Fibroblast of upper back skin (primary cell): ENCODE data around the gene NLRP12.
A peak's percentile ranks its signal among the peaks of the same experiment; 100 is the strongest.
"Not testable (repeated sequence)": the region's sequence is repeated elsewhere in the genome, so short reads cannot be mapped to it uniquely, and the experiment has no call there.

Source experiments
- DNase-seq: peaks from one replicate; pipeline ENCODE4 v3.0.0-alpha.2; 2013

NLRP12 gene

GRCh38 chr19:53780506-53780905 lies 43.6 kb downstream of the NLRP12 start:
- DNase-seq, result no peak

- DNase-seq, result no peak
Observed at GRCh38 chr19:53775524-53775923, 48.6 kb downstream of the NLRP12 start.

DNA sequence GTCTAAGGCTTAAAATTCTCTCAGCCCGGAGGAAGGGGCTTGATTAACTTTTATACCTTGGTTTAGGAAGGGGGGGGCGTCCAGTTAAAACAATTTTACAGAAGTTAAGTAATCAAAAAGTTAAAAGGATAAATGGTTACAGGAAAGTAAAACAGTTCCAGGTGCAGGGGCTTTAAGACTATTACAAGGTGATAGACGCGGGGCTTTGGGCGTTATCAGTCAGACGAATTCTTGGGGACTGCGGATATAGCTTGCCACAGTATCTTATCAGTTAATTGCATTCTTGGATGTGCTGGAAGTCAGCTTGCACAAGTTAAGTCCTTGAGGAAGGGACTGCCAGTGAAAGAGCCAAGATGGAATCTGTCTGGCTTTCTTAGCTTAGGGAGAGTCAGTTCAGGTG lies 49.6 kb downstream of the NLRP12 start:
- DNase-seq, result not testable (repeated sequence)

- DNase-seq, result no peak
Observed at GRCh38 chr19:53773999-53774398, 50.1 kb downstream of the NLRP12 start.

DNA sequence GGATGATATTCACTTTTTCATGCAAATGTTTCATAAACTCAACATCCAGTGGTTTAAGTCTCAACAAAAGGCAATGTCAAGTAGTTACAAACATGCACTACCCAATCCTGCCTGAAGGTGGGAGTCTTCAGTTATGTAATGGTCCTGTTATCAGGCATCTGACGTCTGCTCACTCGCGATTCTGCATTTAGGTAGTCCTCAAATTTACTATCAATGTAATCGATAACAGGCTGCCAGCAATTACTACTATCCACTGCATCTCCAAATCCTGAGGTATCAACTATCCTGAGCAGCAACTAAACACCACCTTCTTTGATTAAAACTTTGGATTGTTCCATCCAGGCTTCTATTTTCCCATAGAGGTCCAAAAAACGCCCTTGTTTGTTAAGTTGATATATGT lies 51.2 kb downstream of the NLRP12 start:
- DNase-seq, result peak; percentile 36

GRCh38 chr19:53771144-53771543 lies 53.0 kb downstream of the NLRP12 start:
- DNase-seq, result no peak

DNA sequence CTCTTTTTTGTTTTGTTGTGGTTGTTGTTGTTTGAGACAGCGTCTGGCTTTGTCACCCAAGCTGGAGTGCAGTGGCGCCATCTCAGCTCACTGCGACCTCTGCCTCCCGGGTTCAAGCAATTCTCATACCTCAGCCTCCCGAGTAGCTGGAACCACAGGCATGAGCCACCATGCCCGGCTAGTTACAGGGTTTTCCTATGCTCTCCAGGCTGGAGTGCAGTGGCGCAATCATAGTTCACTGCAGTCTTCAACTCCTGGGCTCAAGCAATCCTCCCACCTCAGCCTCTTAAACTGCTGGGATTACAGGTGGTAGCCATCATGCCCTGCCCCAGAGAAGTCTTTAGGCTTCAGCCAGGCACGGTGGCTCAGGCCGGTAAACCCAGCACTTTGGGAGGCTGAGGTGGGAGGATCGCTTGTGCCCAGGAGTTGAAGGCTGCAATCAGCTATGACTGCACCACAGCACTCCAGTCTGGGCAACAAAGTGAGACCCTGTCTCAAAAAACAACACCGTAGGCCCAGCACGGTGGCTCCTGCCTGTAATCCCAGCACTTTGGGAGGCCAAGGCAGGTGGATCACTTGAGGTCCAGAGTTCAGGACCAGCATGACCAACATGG lies 54.3 kb downstream of the NLRP12 start:
- not testable (repeated sequence) for DNase-seq

- no peak for DNase-seq
Observed at GRCh38 chr19:53768401-53768800, 55.7 kb downstream of the NLRP12 start.

DNA sequence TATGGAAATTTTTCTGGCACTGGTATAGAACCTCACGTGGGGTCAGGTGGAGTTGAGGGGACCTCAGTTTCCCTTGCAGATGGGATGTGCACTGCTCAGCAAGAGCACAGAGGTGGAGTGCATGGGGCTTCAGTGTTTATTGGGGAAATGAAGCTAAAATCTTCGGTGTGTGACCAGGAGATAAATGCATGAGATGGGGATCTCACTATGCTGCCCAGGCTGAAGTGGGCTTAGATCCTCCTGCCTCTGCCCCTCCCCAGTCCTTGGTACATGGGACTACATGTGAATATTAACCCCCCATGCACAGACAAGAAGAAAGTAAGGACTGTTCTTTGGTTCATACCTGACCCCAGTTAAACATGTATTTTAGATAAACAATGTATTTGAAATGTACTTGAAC lies 65.1 kb downstream of the NLRP12 start:
- not testable (repeated sequence) for DNase-seq
